ENCODE measurements around the gene TMEM106C.
A peak's percentile ranks its signal among the peaks of the same experiment; 100 is the strongest.

Gene TMEM106C

GRCh38 chr12:47963340-47964040 lies at the start of gene TMEM106C:
Gene TMEM106C, plus strand, starts transcription at chr12:47963596. Its CDS starts 641 bp downstream, at chr12:47964237.
- peak; percentile 98 for DNase-seq

- DNase-seq = no peak
Measured at GRCh38 chr12:47920913-47921312, 42.5 kb upstream of the TMEM106C start.

- DNase-seq = no peak
Measured at GRCh38 chr12:47921907-47922306, 41.5 kb upstream of the TMEM106C start.

GRCh38 chr12:47927346-47927745 lies 36.0 kb upstream of the TMEM106C start:
- no peak for DNase-seq

GRCh38 chr12:47930634-47931033 lies 32.8 kb upstream of the TMEM106C start:
- DNase-seq = no peak

- no peak for DNase-seq
Measured at GRCh38 chr12:47931187-47931586, 32.2 kb upstream of the TMEM106C start.

GRCh38 chr12:47935184-47935583 lies 28.2 kb upstream of the TMEM106C start:
- no peak for DNase-seq

- no peak for DNase-seq
Measured at GRCh38 chr12:47938093-47938492, 25.3 kb upstream of the TMEM106C start.

- no peak for DNase-seq
Measured at GRCh38 chr12:47938594-47938993, 24.8 kb upstream of the TMEM106C start.

GRCh38 chr12:47939009-47939601 lies 24.3 kb upstream of the TMEM106C start:
- DNase-seq = no peak

GRCh38 chr12:47940773-47941474 lies 22.5 kb upstream of the TMEM106C start:
- no peak for DNase-seq

GRCh38 chr12:47941475-47941780 lies 22.0 kb upstream of the TMEM106C start:
- DNase-seq = no peak

GRCh38 chr12:47941871-47942613 lies 21.4 kb upstream of the TMEM106C start:
- peak; percentile 79 for DNase-seq

GRCh38 chr12:47942614-47943225 lies 20.7 kb upstream of the TMEM106C start:
- DNase-seq = no peak

GRCh38 chr12:47943623-47944340 lies 19.6 kb upstream of the TMEM106C start:
- DNase-seq = no peak

- no peak for DNase-seq
Measured at GRCh38 chr12:47944685-47945340, 18.6 kb upstream of the TMEM106C start.

- DNase-seq = no peak
Measured at GRCh38 chr12:47945341-47945728, 18.1 kb upstream of the TMEM106C start.

GRCh38 chr12:47946413-47947323 lies 16.7 kb upstream of the TMEM106C start:
- no peak for DNase-seq

- no peak for DNase-seq
Measured at GRCh38 chr12:47947341-47947740, 16.1 kb upstream of the TMEM106C start.

GRCh38 chr12:47949441-47950341 lies 13.7 kb upstream of the TMEM106C start:
- DNase-seq = peak; percentile 83

All from activated CD8-positive, alpha-beta memory T cell treated with anti-CD3 and anti-CD28 coated beads, Interleukin-2, amount 50 U/mL, for 48 hours (primary cell).